ENCODE data around the gene HMG20A. TPM values are rescaled to one million over a fixed set of nuclear protein-coding genes. Genes with fewer than 3 reads are reported as not detected.

The HMG20A gene
- total and polyA plus RNA-seq, 10 of the 15 experiments (the other 5 are each of a cell fraction or from before 2014, with no cell fraction given): 30.0 to 98.7 (median 46.8) TPM

GRCh38 chr15:77454951-77455350 lies 34.3 kb downstream of the HMG20A start:
- Histone ChIP-seq H3K4me2 (ENCODE audit: control insufficient read depth, insufficient read depth) (no peak overlapping the region), H3K36me3 (ENCODE audit: control insufficient read depth in 2 of 2, insufficient read depth in 2 of 2, low read length in 1 of 2) (peaks cover 0 to 9% of the 10 kb centered on the region in 2 experiments; a peak in 3 of 4 replicates), H2AFZ (ENCODE audit: control insufficient read depth, low read depth, low read length) (no peak overlapping the region), H3K79me2 (ENCODE audit: control insufficient read depth, insufficient read depth, low read length) (no peaks in the 10 kb centered on the region; the same call in 1 of the 2 replicates), H3K9ac (ENCODE audit: control insufficient read depth, insufficient read depth, low read length) (no peak overlapping the region), H3K9me3 (replicated peaks; ENCODE audit: control insufficient read depth, insufficient read depth, low read length) (no peaks in the 10 kb centered on the region), H3K27me3 (replicated peaks in 1 of 2; ENCODE audit: control insufficient read depth in 2 of 2, insufficient read depth in 2 of 2, low read length in 1 of 2) (no peaks in the 10 kb centered on the region), H3K4me3 (no peak overlapping the region), H3K4me1 (ENCODE audit: control insufficient read depth, insufficient read depth, low read length) (peaks cover 10% of the 10 kb centered on the region), H4K20me1 (ENCODE audit: control insufficient read depth, insufficient read depth) (no peaks in the 10 kb centered on the region), H3K27ac (ENCODE audit: control insufficient read depth, insufficient read depth) (no peak overlapping the region)
- SMC1A ChIA-PET (ENCODE audit: uncharacterized antibody, unreplicated experiment): no interaction called here
- ATAC-seq (no peak), FAIRE-seq (no peak), DNase-seq (ENCODE audit: low read depth, low spot score) (no peak)
- RAD21 ChIA-PET (ENCODE audit: unreplicated experiment): interaction anchor here (1.7 kb wide), 1 partner anchor 88 kb away, joined by 3 read pairs; no protein-coding TSS in a partner anchor
- CTCF ChIA-PET: interaction anchor here (1.2 kb wide), 1 partner anchor 88 kb away, joined by 3 read pairs; no protein-coding TSS in a partner anchor
- intact Hi-C loops (cut with micrococcal nuclease; ENCODE audit: unreplicated experiment) (no loop called here), in situ Hi-C loops (cut with MboI) (no loop called here)
- no TSS peak for BruUV-seq (replicated peaks)
- POLR2A ChIA-PET: no interaction called here
- no peak for TF ChIP-seq IRF5 (IDR thresholded peaks at IDR 0.05; ENCODE audit: borderline replicate concordance)
- TF ChIP-seq EZH2 (IDR thresholded peaks at IDR 0.05; ENCODE audit: borderline replicate concordance, control insufficient read depth, low read depth, low read length): no peak
- TF ChIP-seq HDGF (IDR thresholded peaks at IDR 0.05): no peak
- TF ChIP-seq ZBED1 (IDR thresholded peaks at IDR 0.05; ENCODE audit: borderline replicate concordance): no peak
- no peak for TF ChIP-seq NR2C1 (IDR thresholded peaks at IDR 0.05)
- no peak for TF ChIP-seq BACH1 (IDR thresholded peaks at IDR 0.05; ENCODE audit: borderline replicate concordance)
